SU-DHL-6 (cell line): ENCODE measurements around the gene COX10.

Experiments
- CTCF ChIP-seq: fragments of 200-600 bp; sonication (generic); IDR thresholded peaks from one replicate; pipeline ENCODE4 v1.5.1; 2017; ENCODE audit warnings: antibody characterized with exemption, mild to moderate bottlenecking, low read length, moderate library complexity; ENCODE audit not compliant: insufficient read depth, poor library complexity, severe bottlenecking
- EZH2phosphoT487 ChIP-seq: fragments of 200-600 bp; sonication (generic), shearing (Covaris generic); conservative IDR thresholded peaks from 2 replicates; pipeline ENCODE4 v1.6.1; 2018; ENCODE audit warnings: mild to moderate bottlenecking, antibody characterized with exemption, low read length, moderate library complexity, mixed read lengths

- no peak for TF ChIP-seq CTCF
- TF ChIP-seq EZH2phosphoT487: no peak
Measured at GRCh38 chr17:14134456-14134855, 65.2 kb downstream of the COX10 start.
